IPS-18c (cell line): ENCODE measurements around the gene NAA15.
"Not testable (repeated sequence)": the region's sequence is repeated elsewhere in the genome, so short reads cannot be mapped to it uniquely, and the experiment has no call there.

Experiments
- H3K4me3 ChIP-seq: 2 replicates; pipeline ENCODE4 v1.7.0; 2013; ENCODE audit warnings: low read depth, mild to moderate bottlenecking, low read length, moderate library complexity; ENCODE audit not compliant: insufficient read depth
- H3K9me3 ChIP-seq: one replicate; pipeline ENCODE4 v1.6.1; 2013; ENCODE audit warnings: mild to moderate bottlenecking, low read length, moderate library complexity; ENCODE audit not compliant: control insufficient read depth, insufficient read depth

The NAA15 gene

GRCh38 chr4:139402436-139402835 is 101.1 kb downstream of the NAA15 start:
- H3K4me3 ChIP-seq: no peak overlapping the region
- no peaks in the 10 kb centered on the region for H3K9me3 ChIP-seq

GRCh38 chr4:139403462-139403861 is 102.2 kb downstream of the NAA15 start:
- Histone ChIP-seq H3K4me3 (no peak overlapping the region), H3K9me3 (no peaks in the 10 kb centered on the region)

- Histone ChIP-seq H3K9me3 (peaks cover 2% of the 10 kb centered on the region), H3K4me3 (no peak overlapping the region)
Observed at GRCh38 chr4:139410312-139410711, 109.0 kb downstream of the NAA15 start.

GRCh38 chr4:139414671-139415210 is 113.4 kb downstream of the NAA15 start:
- H3K4me3 ChIP-seq, H3K9me3 ChIP-seq: not testable (repeated sequence)

GRCh38 chr4:139416073-139416673 is 114.9 kb downstream of the NAA15 start:
- Histone ChIP-seq H3K9me3 (peaks cover 3% of the 10 kb centered on the region), H3K4me3 (no peak overlapping the region)

GRCh38 chr4:139419388-139419914 is 118.1 kb downstream of the NAA15 start:
- H3K4me3 ChIP-seq: no peak overlapping the region

GRCh38 chr4:139420652-139421051 is 119.3 kb downstream of the NAA15 start:
- H3K9me3 ChIP-seq: no peaks in the 10 kb centered on the region
- no peak overlapping the region for H3K4me3 ChIP-seq

More at GRCh38 chr4:139419388-139419914, 118.1 kb downstream of the NAA15 start:
- peaks cover 3% of the 10 kb centered on the region for H3K9me3 ChIP-seq

- no peak overlapping the region for H3K4me3 ChIP-seq
Observed at GRCh38 chr4:139436122-139436521, 134.8 kb downstream of the NAA15 start.

GRCh38 chr4:139438141-139438540 is 136.8 kb downstream of the NAA15 start:
- Histone ChIP-seq H3K4me3 (no peak overlapping the region), H3K9me3 (no peaks in the 10 kb centered on the region)

More at GRCh38 chr4:139436122-139436521, 134.8 kb downstream of the NAA15 start:
- H3K9me3 ChIP-seq: no peaks in the 10 kb centered on the region

GRCh38 chr4:139441029-139441428 is 139.7 kb downstream of the NAA15 start:
- no peaks in the 10 kb centered on the region for H3K9me3 ChIP-seq
- no peak overlapping the region for H3K4me3 ChIP-seq

- H3K9me3 ChIP-seq: no peaks in the 10 kb centered on the region
- H3K4me3 ChIP-seq: no peak overlapping the region
Observed at GRCh38 chr4:139443661-139444060, 142.4 kb downstream of the NAA15 start.

- not testable (repeated sequence) for H3K9me3 ChIP-seq, H3K4me3 ChIP-seq
Observed at GRCh38 chr4:139444881-139445280, 143.6 kb downstream of the NAA15 start.

- H3K4me3 ChIP-seq, H3K9me3 ChIP-seq: not testable (repeated sequence)
Observed at GRCh38 chr4:139447078-139447477, 145.8 kb downstream of the NAA15 start.

- Histone ChIP-seq H3K4me3 (no peak overlapping the region), H3K9me3 (no peaks in the 10 kb centered on the region)
Observed at GRCh38 chr4:139450586-139450985, 149.3 kb downstream of the NAA15 start.

GRCh38 chr4:139451997-139452396 is 150.7 kb downstream of the NAA15 start:
- no peaks in the 10 kb centered on the region for H3K9me3 ChIP-seq
- H3K4me3 ChIP-seq: no peak overlapping the region

GRCh38 chr4:139453041-139453370 is 151.7 kb downstream of the NAA15 start:
- Histone ChIP-seq H3K9me3 (no peaks in the 10 kb centered on the region), H3K4me3 (peak overlapping the region; percentile 97)

GRCh38 chr4:139453371-139454110 is 152.2 kb downstream of the NAA15 start:
- H3K9me3 ChIP-seq: no peaks in the 10 kb centered on the region
- H3K4me3 ChIP-seq: peak overlapping the region; percentile 97
